GM12878 (cell line): ENCODE measurements around the gene RASL11A.
"Not testable (repeated sequence)": the region's sequence is repeated elsewhere in the genome, so short reads cannot be mapped to it uniquely, and the experiment has no call there.

Experiments used
- CTCF ChIP-seq, 3 experiments: IDR thresholded peaks in 2 of 3; conservative IDR thresholded peaks in 1 of 3; 2 replicates each; pipeline ENCODE4 v1.5.1; 2011; ENCODE audit warnings: low read depth in 3 of 3, low read length in 3 of 3, mild to moderate bottlenecking in 3 of 3, control low read depth in 2 of 3, moderate library complexity in 2 of 3, inconsistent platforms in 1 of 3, mixed read lengths in 1 of 3; ENCODE audit not compliant: control insufficient read depth in 2 of 3, insufficient read depth in 1 of 3; ENCODE audit errors: extremely low read depth in 1 of 3
- TAF1 ChIP-seq: IDR thresholded peaks from 2 replicates; pipeline ENCODE4 v1.6.1; 2011; ENCODE audit warnings: mild to moderate bottlenecking, low read depth, low read length, borderline replicate concordance
- TARDBP ChIP-seq: IDR thresholded peaks from 2 replicates; pipeline ENCODE4 v1.6.1; 2016; ENCODE audit warnings: borderline replicate concordance
- ZBTB33 ChIP-seq: fragments of 450-650 bp; IDR thresholded peaks from 2 replicates; pipeline ENCODE4 v1.6.1; 2017; ENCODE audit warnings: mild to moderate bottlenecking

- not testable (repeated sequence) for TF ChIP-seq CTCF (IDR thresholded peaks at IDR 0.05 in 2 of 3, conservative IDR thresholded peaks at IDR 0.05 in 1 of 3; ENCODE audit: control insufficient read depth in 2 of 3, extremely low read depth in 1 of 3, insufficient read depth in 1 of 3, low read depth in 3 of 3, low read length in 3 of 3); TARDBP; TAF1; ZBTB33
Measured at GRCh38 chr13:27300406-27300805, 29.8 kb downstream of the RASL11A start.
